HL-60 (cell line): ENCODE measurements around the gene ZNRD2.
A peak's percentile ranks its signal among the peaks of the same experiment; 100 is the strongest.

Source experiments
- DNase-seq, 2 experiments: peaks; one replicate each; pipeline ENCODE4 v3.0.0-alpha.2; 2010 to 2020; ENCODE audit warnings: low read depth in 1 of 2, low spot score in 1 of 2
- H3K27ac ChIP-seq: fragments of 250-450 bp; sonication (Bioruptor Pico); replicated peaks from 2 replicates; pipeline ENCODE4 v1.5.1; 2020; ENCODE audit warnings: mild to moderate bottlenecking, moderate library complexity
- H3K27me3 ChIP-seq: fragments of 250-450 bp; sonication (Bioruptor Pico); 2 replicates; pipeline ENCODE4 v1.5.1; 2021; ENCODE audit warnings: mild to moderate bottlenecking, moderate library complexity; ENCODE audit not compliant: insufficient read depth, poor library complexity, severe bottlenecking
- H3K4me3 ChIP-seq: replicated peaks from 2 replicates; pipeline ENCODE4 v1.5.1; 2011; ENCODE audit warnings: mild to moderate bottlenecking, control low read depth, low read length; ENCODE audit not compliant: insufficient read depth
- CTCF ChIP-seq: IDR thresholded peaks from one replicate; pipeline ENCODE4 v1.5.1; 2011; ENCODE audit warnings: low read length, control low read depth, inconsistent platforms; ENCODE audit not compliant: insufficient read depth
- GABPA ChIP-seq: IDR thresholded peaks from 2 replicates; pipeline ENCODE4 v1.6.1; 2012; ENCODE audit warnings: low read depth
- POLR2AphosphoS5 ChIP-seq: IDR thresholded peaks from 2 replicates; pipeline ENCODE4 v1.6.1; 2012; ENCODE audit warnings: low read depth
- REST ChIP-seq: IDR thresholded peaks from 2 replicates; pipeline ENCODE4 v1.6.1; 2012; ENCODE audit warnings: low read depth; ENCODE audit not compliant: insufficient replicate concordance
- SPI1 ChIP-seq: IDR thresholded peaks from 2 replicates; pipeline ENCODE4 v1.6.1; 2012; ENCODE audit warnings: low read depth, mild to moderate bottlenecking, borderline replicate concordance

The ZNRD2 gene

GRCh38 chr11:65615229-65615949, 45.1 kb downstream of the ZNRD2 start, which contains the start of gene PCNX3:
PCNX3 (plus strand) TSS chr11:65615776; CDS start chr11:65616312, 536 bp downstream.
- TF ChIP-seq SPI1 (no peak), GABPA (peak; percentile 93)
- Histone ChIP-seq H3K4me3 (peak within 1 kb of the TSS; percentile 97), H3K27ac (peak within 1 kb of the TSS; percentile 89), H3K27me3 (no peaks in the 10 kb centered on the region)
- DNase-seq, result peak; percentile 100

- peak; percentile 42 to 67 for DNase-seq
- peak overlapping the region; percentile 89 for H3K27ac ChIP-seq
- H3K4me3 ChIP-seq, result peak overlapping the region; percentile 97
- TF ChIP-seq POLR2AphosphoS5 (no peak), REST (no peak), SPI1 (no peak), CTCF (no peak), GABPA (no peak)
- no peaks in the 10 kb centered on the region for H3K27me3 ChIP-seq
These were observed 45.8 kb downstream of the ZNRD2 start for GRCh38 chr11:65615950-65616574.

GRCh38 chr11:65616575-65617001, 46.3 kb downstream of the ZNRD2 start:
- peak overlapping the region; percentile 54 for H3K27ac ChIP-seq
- peak overlapping the region; percentile 97 for H3K4me3 ChIP-seq
- H3K27me3 ChIP-seq, result no peaks in the 10 kb centered on the region
- no peak for DNase-seq
- no peak for TF ChIP-seq GABPA

- no peak overlapping the region for H3K27ac ChIP-seq
- TF ChIP-seq SPI1 (no peak), REST (no peak), CTCF (no peak)
- no peak for DNase-seq
- H3K4me3 ChIP-seq, result peak overlapping the region; percentile 97
- no peaks in the 10 kb centered on the region for H3K27me3 ChIP-seq
These were observed 47.0 kb downstream of the ZNRD2 start for GRCh38 chr11:65617136-65617850.
